GM12878 (cell line): ENCODE measurements around the gene POU6F2. TPM values are rescaled to one million over a fixed set of nuclear protein-coding genes. Genes with fewer than 3 reads are reported as not detected.

Experiments
- ATAC-seq: fragments of 200-7000 bp; cut with Tn5 transposase; 3 replicates; pipeline ENCODE4 v1.9.1; 2020; ENCODE audit warnings: mild to moderate bottlenecking, moderate library complexity
- BruUV-seq: library from RNA; stranded (reverse); fragments of 400-500 nt; replicated peaks from 2 replicates; lab custom pipeline; 2021; lab: Mats Ljungman, UMichigan
- CTCF ChIA-PET: fragments of 300-600 bp; sonication (Branson Sonifier 250); formaldehyde crosslinking; extraction: SDS; loops from one replicate; lab custom pipeline; 2021; ENCODE audit warnings: inconsistent platforms; lab: Yijun Ruan, JAX
- POLR2A ChIA-PET: fragments of 350-600 bp; formaldehyde crosslinking; extraction: SDS; loops from one replicate; lab custom pipeline; 2021; ENCODE audit warnings: inconsistent platforms; lab: Charles Lee
- RAD21 ChIA-PET: fragments of 300-600 bp; sonication (Branson Sonifier 250); formaldehyde crosslinking; loops from one replicate; lab custom pipeline; 2023; ENCODE audit warnings: antibody characterized with exemption; ENCODE audit not compliant: unreplicated experiment; lab: Charles Lee
- SMC1A ChIA-PET: fragments of 300-600 bp; sonication (Branson Sonifier 250); formaldehyde crosslinking; loops from one replicate; lab custom pipeline; 2023; ENCODE audit not compliant: unreplicated experiment, uncharacterized antibody; lab: Charles Lee
- DNase-seq: peaks from one replicate; pipeline ENCODE4 v3.0.0-alpha.2; 2011; ENCODE audit warnings: low read depth, low spot score
- FAIRE-seq: peaks from 3 replicates; lab custom pipeline; 2011; peaks lifted over from hg19 to GRCh38; lab: Jason Lieb, UNC
- H2AFZ ChIP-seq: 2 replicates; pipeline ENCODE4 v1.6.0; 2011; ENCODE audit warnings: low read depth, low read length, control low read depth; ENCODE audit not compliant: control insufficient read depth
- H3K27ac ChIP-seq: 2 replicates; pipeline ENCODE4 v1.5.1; 2011; ENCODE audit warnings: control low read depth; ENCODE audit not compliant: control insufficient read depth, insufficient read depth
- H3K27me3 ChIP-seq, 2 experiments: replicated peaks in 1 of 2; 2 replicates each; pipeline versions ENCODE4 v1.6.0 to v1.6.1; 2011; ENCODE audit warnings: low read length in 1 of 2; ENCODE audit not compliant: control insufficient read depth in 2 of 2, insufficient read depth in 2 of 2
- H3K36me3 ChIP-seq, 2 experiments: 2 replicates each; pipeline ENCODE4 v1.5.1; 2011; ENCODE audit warnings: low read length in 1 of 2; ENCODE audit not compliant: control insufficient read depth in 2 of 2, insufficient read depth in 2 of 2
- H3K4me1 ChIP-seq: 2 replicates; pipeline ENCODE4 v1.6.1; 2011; ENCODE audit warnings: mild to moderate bottlenecking, low read length, moderate library complexity, mixed read lengths; ENCODE audit not compliant: control insufficient read depth, insufficient read depth
- H3K4me2 ChIP-seq: 2 replicates; pipeline ENCODE4 v1.6.0; 2011; ENCODE audit warnings: control low read depth; ENCODE audit not compliant: control insufficient read depth, insufficient read depth
- H3K4me3 ChIP-seq: fragments of 200-600 bp; sonication (generic); 2 replicates; pipeline ENCODE4 v1.5.1; 2016
- H3K79me2 ChIP-seq: 2 replicates; pipeline ENCODE4 v1.6.0; 2011; ENCODE audit warnings: low read length; ENCODE audit not compliant: control insufficient read depth, insufficient read depth
- H3K9ac ChIP-seq: 2 replicates; pipeline ENCODE4 v1.8.0; 2011; ENCODE audit warnings: low read length, control low read depth, mixed read lengths; ENCODE audit not compliant: control insufficient read depth, insufficient read depth
- H3K9me3 ChIP-seq: replicated peaks from 3 replicates; pipeline ENCODE4 v1.5.1; 2011; ENCODE audit warnings: mild to moderate bottlenecking, low read length; ENCODE audit not compliant: control insufficient read depth, insufficient read depth
- H4K20me1 ChIP-seq: 2 replicates; pipeline ENCODE4 v1.6.0; 2011; ENCODE audit not compliant: control insufficient read depth, insufficient read depth
- ATF2 ChIP-seq: IDR thresholded peaks from 2 replicates; pipeline ENCODE4 v1.6.1; 2012; ENCODE audit warnings: low read length, inconsistent platforms
- BMI1 ChIP-seq: fragments of 450-650 bp; IDR thresholded peaks from 2 replicates; pipeline ENCODE4 v1.6.1; 2016; ENCODE audit warnings: mild to moderate bottlenecking, moderate library complexity, borderline replicate concordance
- EP300 ChIP-seq, 2 experiments: fragments of 150-350 bp in 1 of 2; IDR thresholded peaks; 2 replicates each; pipeline ENCODE4 v1.6.1; 2011 to 2012; ENCODE audit warnings: low read depth in 2 of 2, low read length in 2 of 2, borderline replicate concordance in 1 of 2, improper control_type of control experiment in 1 of 2, inconsistent platforms in 1 of 2; ENCODE audit not compliant: control insufficient read depth in 1 of 2
- HCFC1 ChIP-seq: fragments of 150-350 bp; IDR thresholded peaks from 2 replicates; pipeline ENCODE4 v1.6.1; 2014; ENCODE audit warnings: low read length
- POLR2A ChIP-seq: IDR thresholded peaks from 2 replicates; pipeline ENCODE4 v1.6.1; 2011; ENCODE audit warnings: low read depth, mild to moderate bottlenecking, low read length
- RCOR1 ChIP-seq: conservative IDR thresholded peaks from 2 replicates; pipeline ENCODE4 v1.6.1; 2012; ENCODE audit warnings: low read depth, low read length, improper control_type of control experiment
- SMC3 ChIP-seq: IDR thresholded peaks from 2 replicates; pipeline ENCODE4 v1.6.1; 2011; ENCODE audit warnings: low read length, improper control_type of control experiment, borderline replicate concordance
- SREBF2 ChIP-seq: IDR thresholded peaks from 2 replicates; pipeline ENCODE4 v1.6.1; 2012; ENCODE audit warnings: mild to moderate bottlenecking, low read length
- USF2 ChIP-seq: IDR thresholded peaks from 2 replicates; pipeline ENCODE4 v1.6.1; 2011; ENCODE audit warnings: low read depth, low read length, improper control_type of control experiment, borderline replicate concordance
- WGBS: methylation state at CpG from one replicate; pipeline ENCODE4 v1.1.6; 2016; ENCODE audit warnings: low lambda C conversion rate; ENCODE audit not compliant: insufficient replicate concordance, insufficient coverage; ENCODE audit errors: missing lambda C conversion rate; 5-methylcytosine and 5-hydroxymethylcytosine counted together
- in situ Hi-C: fragments of 300-500 bp; cut with MboI; formaldehyde crosslinking; loops from 9 replicates; pipeline ENCODE4 v1.14.3; 2018; ENCODE audit warnings: mixed read lengths
- intact Hi-C: fragments of 100-400 bp; cut with micrococcal nuclease; formaldehyde crosslinking; loops from one replicate; pipeline ENCODE4 v1.14.2; 2022; ENCODE audit not compliant: unreplicated experiment
- polyA plus RNA-seq, 11 experiments: library from polyadenylated mRNA; depleted of rRNA in 4 of 11; unstranded in 6 of 11; stranded (reverse) in 5 of 11; fragments of >200 nt; fragmentation: Nextera tagmentation in 4 of 11; fragmentation: Illumina TruSeq in 1 of 11; extraction: Ambion mirVana in 4 of 11; extraction: Trizol in 1 of 11; gene quantifications; 1 replicate in 1 of 11; 2 replicates in 10 of 11; pipeline versions ENCODE4 v1.2.1 to v1.2.3, GENCODE V29; 2011 to 2016; ENCODE audit warnings: inconsistent platforms in 2 of 11, missing spikeins in 2 of 11, low read depth in 1 of 11
- total RNA-seq, 4 experiments: library from RNA; depleted of rRNA in 3 of 4; stranded (reverse); fragments of >200 nt in 3 of 4; fragmentation: Illumina TruSeq in 1 of 4; extraction: Trizol in 1 of 4; gene quantifications; 2 replicates each; pipeline versions ENCODE4 v1.2.1 to v1.2.3, GENCODE V29; 2013 to 2021

The POU6F2 gene
- total and polyA plus RNA-seq, 10 of the 15 experiments (the other 5 are each of a cell fraction or from before 2014, with no cell fraction given) = 0.10 TPM; not detected in 9

DNA sequence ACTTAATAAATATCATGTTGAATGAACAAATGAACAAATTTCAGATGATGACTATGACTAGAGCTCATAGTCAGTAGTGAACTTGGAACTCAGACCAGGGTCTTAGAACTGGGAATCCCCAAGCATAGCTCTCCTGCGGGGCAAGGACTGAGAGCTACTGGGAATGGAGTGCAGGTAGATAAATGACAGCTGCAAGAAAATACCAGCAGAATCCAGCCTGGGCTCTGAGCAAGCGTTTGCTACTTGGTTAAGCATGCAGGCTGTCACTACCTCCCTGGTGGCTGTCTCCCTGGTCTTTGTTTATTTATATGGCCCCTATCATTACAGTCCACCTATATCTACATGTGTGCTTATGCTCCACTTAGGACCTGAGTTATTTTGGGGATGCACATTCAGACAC, 208.4 kb downstream of the POU6F2 start:
- intact Hi-C loops = no loop called here
- SMC1A ChIA-PET = no interaction called here
- TF ChIP-seq EP300 (IDR thresholded peaks at IDR 0.05; ENCODE audit: borderline replicate concordance in 1 of 2, control insufficient read depth in 1 of 2, low read depth in 2 of 2, low read length in 2 of 2) = no peak
- no peak for TF ChIP-seq POLR2A
- no peak for TF ChIP-seq RCOR1
- no peak for TF ChIP-seq SMC3
- TF ChIP-seq USF2 = no peak
- TF ChIP-seq, all 136 proteins: peak for 0
- H3K4me1 ChIP-seq = no peaks in the 10 kb centered on the region
- BruUV-seq = no TSS peak
- WGBS = 33% methylated on average over 2 of the region's 2 CpGs
- no peak for ATAC-seq
- H4K20me1 ChIP-seq = no peaks in the 10 kb centered on the region
- H3K36me3 ChIP-seq = no peaks in the 10 kb centered on the region; a peak in 1 of 4 replicates
- H2AFZ ChIP-seq = no peak overlapping the region
- H3K27me3 ChIP-seq = no peaks in the 10 kb centered on the region
- H3K9ac ChIP-seq = no peak overlapping the region
- no peak overlapping the region for H3K27ac ChIP-seq
- no peaks in the 10 kb centered on the region for H3K9me3 ChIP-seq
- H3K79me2 ChIP-seq = no peaks in the 10 kb centered on the region
- DNase-seq = no peak
- no peak for FAIRE-seq
- no peak overlapping the region for H3K4me2 ChIP-seq
- ChIA-PET RAD21 (no interaction called here), CTCF (interaction anchor here (0.9 kb wide), 1 partner anchor 302 kb away, joined by 3 read pairs; no protein-coding TSS in a partner anchor), POLR2A (no interaction called here)
- H3K4me3 ChIP-seq = no peak overlapping the region
- in situ Hi-C loops = no loop called here

- SMC1A ChIA-PET = no interaction called here
- DNase-seq = no peak
- 48% methylated on average over 4 of the region's 4 CpGs for WGBS
- Histone ChIP-seq H3K36me3 (no peaks in the 10 kb centered on the region; a peak in 1 of 4 replicates), H3K4me1 (no peaks in the 10 kb centered on the region), H3K9me3 (no peaks in the 10 kb centered on the region), H3K27me3 (no peaks in the 10 kb centered on the region), H3K27ac (no peak overlapping the region), H3K9ac (no peak overlapping the region), H3K4me2 (no peak overlapping the region), H3K79me2 (no peaks in the 10 kb centered on the region), H3K4me3 (no peak overlapping the region), H2AFZ (no peak overlapping the region), H4K20me1 (no peaks in the 10 kb centered on the region)
- RAD21 ChIA-PET = no interaction called here
- CTCF ChIA-PET = interaction anchor here (0.9 kb wide), 1 partner anchor 302 kb away, joined by 3 read pairs; no protein-coding TSS in a partner anchor
- BruUV-seq = no TSS peak
- intact Hi-C loops (no loop called here), in situ Hi-C loops (no loop called here)
- POLR2A ChIA-PET = no interaction called here
- no peak for ATAC-seq
- TF ChIP-seq ATF2 = no peak
- TF ChIP-seq SREBF2 = no peak
- no peak for TF ChIP-seq BMI1
- TF ChIP-seq HCFC1 = no peak
- FAIRE-seq = no peak
Observed at GRCh38 chr7:39186671-39187070, 209.0 kb downstream of the POU6F2 start.
